COLO829 (cell line): Measurements from ENCODE around the gene PRXL2C.
A peak's percentile ranks its signal among the peaks of the same experiment; 100 is the strongest.
"Not testable (repeated sequence)": the region's sequence is repeated elsewhere in the genome, so short reads cannot be mapped to it uniquely, and the experiment has no call there.

Experiments used
- DNase-seq: peaks from one replicate; pipeline ENCODE4 v3.0.0; 2012; ENCODE audit warnings: low spot score

PRXL2C gene

GRCh38 chr9:96649620-96650324 is 5.3 kb downstream of the PRXL2C start:
- DNase-seq: no peak

GRCh38 chr9:96646081-96646991 is 8.8 kb downstream of the PRXL2C start:
- DNase-seq: peak; percentile 32

- no peak for DNase-seq
Observed at GRCh38 chr9:96644137-96644536, 11.0 kb downstream of the PRXL2C start.

GRCh38 chr9:96641514-96641913 is 13.6 kb downstream of the PRXL2C start:
- DNase-seq: no peak

GRCh38 chr9:96638606-96639364 is 16.3 kb downstream of the PRXL2C start:
- DNase-seq: no peak

- DNase-seq: no peak
Observed at GRCh38 chr9:96636368-96636767, 18.7 kb downstream of the PRXL2C start.

GRCh38 chr9:96633579-96633978 is 21.5 kb downstream of the PRXL2C start:
- DNase-seq: not testable (repeated sequence)

- no peak for DNase-seq
Observed at GRCh38 chr9:96626912-96627311, 28.2 kb downstream of the PRXL2C start.

- no peak for DNase-seq
Observed at GRCh38 chr9:96621618-96622017, 33.5 kb downstream of the PRXL2C start.

- no peak for DNase-seq
Observed at GRCh38 chr9:96620832-96621269, 34.3 kb downstream of the PRXL2C start.

- no peak for DNase-seq
Observed at GRCh38 chr9:96620181-96620514, 35.0 kb downstream of the PRXL2C start.

- peak; percentile 77 for DNase-seq
Observed at GRCh38 chr9:96619491-96620180, 35.5 kb downstream of the PRXL2C start, which contains the start of gene CDC14B. Gene CDC14B, minus strand, starts transcription at chr9:96619843. Its CDS starts 465 bp downstream, at chr9:96619378.

- DNase-seq: no peak
Observed at GRCh38 chr9:96619124-96619465, 36.0 kb downstream of the PRXL2C start.

GRCh38 chr9:96618209-96619123 is 36.7 kb downstream of the PRXL2C start:
- no peak for DNase-seq

GRCh38 chr9:96617439-96618185 is 37.5 kb downstream of the PRXL2C start:
- DNase-seq: no peak

- DNase-seq: no peak
Observed at GRCh38 chr9:96616817-96617438, 38.2 kb downstream of the PRXL2C start.

GRCh38 chr9:96615411-96615810 is 39.7 kb downstream of the PRXL2C start:
- no peak for DNase-seq

GRCh38 chr9:96614664-96615063 is 40.5 kb downstream of the PRXL2C start:
- DNase-seq: not testable (repeated sequence)

- DNase-seq: no peak
Observed at GRCh38 chr9:96612966-96613589, 42.0 kb downstream of the PRXL2C start.
